ENCODE measurements around the gene CELSR1.

The CELSR1 gene

GRCh38 chr22:46335201-46336118 lies 202.0 kb downstream of the CELSR1 start, which contains the start of gene TRMU:
Gene TRMU (plus strand): TSS chr22:46335714. CDS start chr22:46335765, 51 bp downstream.
- H3K4me3 ChIP-seq (ENCODE audit: low read length): peak within 1 kb of the TSS; percentile 95
- H3K4me1 ChIP-seq (ENCODE audit: control insufficient read depth, insufficient read depth, low read length): peaks cover 8% of the 10 kb centered on the region
- peak within 1 kb of the TSS; percentile 83 for H3K9ac ChIP-seq (ENCODE audit: low read length)
- H3K27me3 ChIP-seq (ENCODE audit: control insufficient read depth, insufficient read depth, low read length): no peaks in the 10 kb centered on the region
- peak within 1 kb of the TSS; percentile 88 for H3K27ac ChIP-seq (ENCODE audit: low read depth, low read length)
- peaks cover 6% of the 10 kb centered on the region for H3K36me3 ChIP-seq (ENCODE audit: control insufficient read depth, insufficient read depth, low read length)

GRCh38 chr22:46331496-46331895 lies 205.9 kb downstream of the CELSR1 start:
- H3K4me1 ChIP-seq (ENCODE audit: control insufficient read depth, insufficient read depth, low read length): peaks cover 2% of the 10 kb centered on the region
- H3K9ac ChIP-seq (ENCODE audit: low read length): no peak overlapping the region
- no peak overlapping the region for H3K4me3 ChIP-seq (ENCODE audit: low read length)
- H3K36me3 ChIP-seq (ENCODE audit: control insufficient read depth, insufficient read depth, low read length): no peaks in the 10 kb centered on the region
- H3K27me3 ChIP-seq (ENCODE audit: control insufficient read depth, insufficient read depth, low read length): no peaks in the 10 kb centered on the region
- H3K27ac ChIP-seq (ENCODE audit: low read depth, low read length): no peak overlapping the region

- no peaks in the 10 kb centered on the region for H3K4me1 ChIP-seq (ENCODE audit: control insufficient read depth, insufficient read depth, low read length)
- no peak overlapping the region for H3K9ac ChIP-seq (ENCODE audit: low read length)
- no peaks in the 10 kb centered on the region for H3K36me3 ChIP-seq (ENCODE audit: control insufficient read depth, insufficient read depth, low read length)
- H3K27ac ChIP-seq (ENCODE audit: low read depth, low read length): no peak overlapping the region
- no peak overlapping the region for H3K4me3 ChIP-seq (ENCODE audit: low read length)
- no peaks in the 10 kb centered on the region for H3K27me3 ChIP-seq (ENCODE audit: control insufficient read depth, insufficient read depth, low read length)
Observed at GRCh38 chr22:46330426-46330825, 207.0 kb downstream of the CELSR1 start.

GRCh38 chr22:46329616-46330015 lies 207.8 kb downstream of the CELSR1 start:
- H3K4me1 ChIP-seq (ENCODE audit: control insufficient read depth, insufficient read depth, low read length): no peaks in the 10 kb centered on the region
- H3K9ac ChIP-seq (ENCODE audit: low read length): no peak overlapping the region

GRCh38 chr22:46328797-46329196 lies 208.6 kb downstream of the CELSR1 start:
- no peaks in the 10 kb centered on the region for H3K36me3 ChIP-seq (ENCODE audit: control insufficient read depth, insufficient read depth, low read length)
- no peaks in the 10 kb centered on the region for H3K4me1 ChIP-seq (ENCODE audit: control insufficient read depth, insufficient read depth, low read length)
- H3K27ac ChIP-seq (ENCODE audit: low read depth, low read length): no peak overlapping the region
- H3K27me3 ChIP-seq (ENCODE audit: control insufficient read depth, insufficient read depth, low read length): no peaks in the 10 kb centered on the region
- H3K9ac ChIP-seq (ENCODE audit: low read length): no peak overlapping the region
- H3K4me3 ChIP-seq (ENCODE audit: low read length): no peak overlapping the region

More at GRCh38 chr22:46329616-46330015, 207.8 kb downstream of the CELSR1 start:
- Histone ChIP-seq H3K27me3 (ENCODE audit: control insufficient read depth, insufficient read depth, low read length) (no peaks in the 10 kb centered on the region), H3K4me3 (ENCODE audit: low read length) (no peak overlapping the region), H3K36me3 (ENCODE audit: control insufficient read depth, insufficient read depth, low read length) (no peaks in the 10 kb centered on the region), H3K27ac (ENCODE audit: low read depth, low read length) (no peak overlapping the region)

- Histone ChIP-seq H3K27me3 (ENCODE audit: control insufficient read depth, insufficient read depth, low read length) (no peaks in the 10 kb centered on the region), H3K9ac (ENCODE audit: low read length) (no peak overlapping the region), H3K4me1 (ENCODE audit: control insufficient read depth, insufficient read depth, low read length) (no peaks in the 10 kb centered on the region), H3K27ac (ENCODE audit: low read depth, low read length) (no peak overlapping the region), H3K36me3 (ENCODE audit: control insufficient read depth, insufficient read depth, low read length) (no peaks in the 10 kb centered on the region), H3K4me3 (ENCODE audit: low read length) (no peak overlapping the region)
Observed at GRCh38 chr22:46327691-46328465, 209.5 kb downstream of the CELSR1 start.

- Histone ChIP-seq H3K27ac (ENCODE audit: low read depth, low read length) (no peak overlapping the region), H3K36me3 (ENCODE audit: control insufficient read depth, insufficient read depth, low read length) (no peaks in the 10 kb centered on the region), H3K9ac (ENCODE audit: low read length) (no peak overlapping the region), H3K4me3 (ENCODE audit: low read length) (no peak overlapping the region), H3K4me1 (ENCODE audit: control insufficient read depth, insufficient read depth, low read length) (no peaks in the 10 kb centered on the region), H3K27me3 (ENCODE audit: control insufficient read depth, insufficient read depth, low read length) (no peaks in the 10 kb centered on the region)
Observed at GRCh38 chr22:46326066-46326680, 211.2 kb downstream of the CELSR1 start.

GRCh38 chr22:46323162-46323561 lies 214.3 kb downstream of the CELSR1 start:
- Histone ChIP-seq H3K27ac (ENCODE audit: low read depth, low read length) (no peak overlapping the region), H3K9ac (ENCODE audit: low read length) (no peak overlapping the region), H3K27me3 (ENCODE audit: control insufficient read depth, insufficient read depth, low read length) (no peaks in the 10 kb centered on the region), H3K4me3 (ENCODE audit: low read length) (no peak overlapping the region), H3K4me1 (ENCODE audit: control insufficient read depth, insufficient read depth, low read length) (no peaks in the 10 kb centered on the region), H3K36me3 (ENCODE audit: control insufficient read depth, insufficient read depth, low read length) (no peaks in the 10 kb centered on the region)

GRCh38 chr22:46322711-46323110 lies 214.7 kb downstream of the CELSR1 start:
- no peaks in the 10 kb centered on the region for H3K4me1 ChIP-seq (ENCODE audit: control insufficient read depth, insufficient read depth, low read length)
- no peak overlapping the region for H3K27ac ChIP-seq (ENCODE audit: low read depth, low read length)
- no peaks in the 10 kb centered on the region for H3K27me3 ChIP-seq (ENCODE audit: control insufficient read depth, insufficient read depth, low read length)
- no peaks in the 10 kb centered on the region for H3K36me3 ChIP-seq (ENCODE audit: control insufficient read depth, insufficient read depth, low read length)
- no peak overlapping the region for H3K9ac ChIP-seq (ENCODE audit: low read length)
- H3K4me3 ChIP-seq (ENCODE audit: low read length): no peak overlapping the region

- Histone ChIP-seq H3K27me3 (ENCODE audit: control insufficient read depth, insufficient read depth, low read length) (no peaks in the 10 kb centered on the region), H3K36me3 (ENCODE audit: control insufficient read depth, insufficient read depth, low read length) (no peaks in the 10 kb centered on the region), H3K4me1 (ENCODE audit: control insufficient read depth, insufficient read depth, low read length) (no peaks in the 10 kb centered on the region), H3K4me3 (ENCODE audit: low read length) (no peak overlapping the region), H3K9ac (ENCODE audit: low read length) (no peak overlapping the region), H3K27ac (ENCODE audit: low read depth, low read length) (no peak overlapping the region)
Observed at GRCh38 chr22:46320716-46321386, 216.6 kb downstream of the CELSR1 start.

- H3K27ac ChIP-seq (ENCODE audit: low read depth, low read length): no peak overlapping the region
- H3K9ac ChIP-seq (ENCODE audit: low read length): no peak overlapping the region
- H3K36me3 ChIP-seq (ENCODE audit: control insufficient read depth, insufficient read depth, low read length): no peaks in the 10 kb centered on the region
- no peak overlapping the region for H3K4me3 ChIP-seq (ENCODE audit: low read length)
- no peaks in the 10 kb centered on the region for H3K4me1 ChIP-seq (ENCODE audit: control insufficient read depth, insufficient read depth, low read length)
- no peaks in the 10 kb centered on the region for H3K27me3 ChIP-seq (ENCODE audit: control insufficient read depth, insufficient read depth, low read length)
Observed at GRCh38 chr22:46320166-46320710, 217.2 kb downstream of the CELSR1 start.

All from rectal smooth muscle tissue (tissue), 1 donor.